IPS DF 4.7 (cell line): ENCODE data around the gene ANKH.

Experiments
- DNase-seq: peaks from one replicate; pipeline ENCODE4 v3.0.0-alpha.2; 2013; ENCODE audit warnings: low spot score; ENCODE audit errors: extremely low read depth

The ANKH gene

GRCh38 chr5:14765587-14765986 lies 106.0 kb downstream of the ANKH start:
- no peak for DNase-seq

GRCh38 chr5:14762549-14763216 lies 108.9 kb downstream of the ANKH start:
- no peak for DNase-seq

- DNase-seq = no peak
Observed at GRCh38 chr5:14760548-14761002, 111.0 kb downstream of the ANKH start.

- no peak for DNase-seq
Observed at GRCh38 chr5:14759744-14760547, 111.6 kb downstream of the ANKH start.

- no peak for DNase-seq
Observed at GRCh38 chr5:14757850-14758249, 113.7 kb downstream of the ANKH start.

GRCh38 chr5:14756478-14756877 lies 115.1 kb downstream of the ANKH start:
- no peak for DNase-seq

GRCh38 chr5:14753947-14754346 lies 117.6 kb downstream of the ANKH start:
- no peak for DNase-seq

GRCh38 chr5:14753292-14753691 lies 118.3 kb downstream of the ANKH start:
- no peak for DNase-seq

- no peak for DNase-seq
Observed at GRCh38 chr5:14752497-14753071, 119.0 kb downstream of the ANKH start.

GRCh38 chr5:14750712-14751111 lies 120.9 kb downstream of the ANKH start:
- no peak for DNase-seq

GRCh38 chr5:14749579-14750101 lies 121.9 kb downstream of the ANKH start:
- DNase-seq = no peak

GRCh38 chr5:14748180-14748900 lies 123.2 kb downstream of the ANKH start:
- no peak for DNase-seq

GRCh38 chr5:14745753-14746152 lies 125.8 kb downstream of the ANKH start:
- no peak for DNase-seq

- no peak for DNase-seq
Observed at GRCh38 chr5:14745188-14745563, 126.4 kb downstream of the ANKH start.

- DNase-seq = no peak
Observed at GRCh38 chr5:14744296-14745187, 127.0 kb downstream of the ANKH start.

GRCh38 chr5:14743601-14744295 lies 127.8 kb downstream of the ANKH start:
- DNase-seq = no peak

- DNase-seq = no peak
Observed at GRCh38 chr5:14742498-14742897, 129.1 kb downstream of the ANKH start.

GRCh38 chr5:14741801-14742440 lies 129.7 kb downstream of the ANKH start:
- no peak for DNase-seq

- DNase-seq = no peak
Observed at GRCh38 chr5:14741131-14741530, 130.4 kb downstream of the ANKH start.
